Heart right ventricle (tissue), 16 donors: ENCODE data around the gene FAM13A. TPM values are rescaled to one million over a fixed set of nuclear protein-coding genes. Genes with fewer than 3 reads are reported as not detected.

Source experiments
- ATAC-seq, 8 donors: fragments of 200-7000 bp; cut with Tn5 transposase; one replicate each; pipeline ENCODE4 v1.9.1; 2020; ENCODE audit warnings: mild to moderate bottlenecking in 8 of 8, moderate library complexity in 8 of 8, moderate number of reproducible peaks in 1 of 8
- DNase-seq, 2 donors: peaks; one replicate each; pipeline ENCODE4 v3.0.0-alpha.2; 2020
- H3K27ac ChIP-seq, 10 donors: fragments of 200-600 bp; sonication (generic) in 2 of 10; one replicate each; pipeline versions ENCODE4 v1.5.0 to v1.8.0; 2020 to 2022; ENCODE audit warnings: mild to moderate bottlenecking in 3 of 10
- H3K27me3 ChIP-seq, 7 donors: fragments of 200-600 bp; one replicate each; pipeline ENCODE4 v1.8.0; 2021 to 2022; ENCODE audit warnings: mild to moderate bottlenecking in 2 of 7
- H3K36me3 ChIP-seq, 9 donors: fragments of 200-600 bp; sonication (generic) in 1 of 9; one replicate each; pipeline versions ENCODE4 v1.5.0 to v1.8.0; 2020 to 2022; ENCODE audit warnings: mild to moderate bottlenecking in 2 of 9
- H3K4me1 ChIP-seq, 9 donors: fragments of 200-600 bp; sonication (generic) in 1 of 9; one replicate each; pipeline versions ENCODE4 v1.5.0 to v1.8.0; 2020 to 2022; ENCODE audit warnings: mild to moderate bottlenecking in 4 of 9
- H3K4me3 ChIP-seq, 10 donors: fragments of 200-600 bp; sonication (generic) in 2 of 10; one replicate each; pipeline versions ENCODE4 v1.5.0 to v1.8.0; 2020 to 2022; ENCODE audit warnings: mild to moderate bottlenecking in 7 of 10, moderate library complexity in 2 of 10
- H3K9me3 ChIP-seq, 11 donors: fragments of 200-600 bp in 10 of 11; sonication (generic) in 2 of 11; one replicate each; pipeline versions ENCODE4 v1.5.0 to v1.8.0; 2013 to 2022; ENCODE audit warnings: mild to moderate bottlenecking in 2 of 11, control low read depth in 1 of 11, moderate library complexity in 1 of 11
- CTCF ChIP-seq, 9 donors: fragments of 200-600 bp; sonication (generic) in 2 of 9; IDR thresholded peaks; one replicate each; pipeline versions ENCODE4 v1.5.0 to v1.8.0; 2021 to 2022; ENCODE audit warnings: antibody characterized with exemption in 9 of 9, mild to moderate bottlenecking in 5 of 9, moderate library complexity in 1 of 9
- WGBS, 2 donors: extraction: QIAGEN DNeasy Blood & Tissue Kit; methylation state at CpG; one replicate each; pipeline ENCODE4 v1.1.7; 2013; ENCODE audit warnings: inconsistent platforms in 1 of 2; 5-methylcytosine and 5-hydroxymethylcytosine counted together
- intact Hi-C, 10 donors: fragments of 100-400 bp; cut with DNase I; formaldehyde crosslinking; loops; one replicate each; pipeline versions ENCODE4 v1.11.1 to v1.14.2; 2022
- polyA plus RNA-seq, 2 donors: library from polyadenylated mRNA; stranded (reverse); fragments of 200-250 nt; gene quantifications; one replicate each; pipeline ENCODE4 v1.2.3, GENCODE V29; 2013
- total RNA-seq, 10 donors: library from RNA; stranded (reverse); fragmentation: NEBNext Ultra II Directional in 3 of 10; extraction: Animal tissue kit (Norgen Biotek cat#: 25700) in 3 of 10; gene quantifications; one replicate each; pipeline versions ENCODE4 v1.2.1 to v1.2.4, GENCODE V29; 2021 to 2023
- donor health status: Arrhythmogenic right ventricular cardiomyopathy.
- donor health status: ischemic (EF 13 %, LVEDD 7.1; RV severe dilation, severe dysfunction).
- donor health status: healthy with polysubstance abuse.
- donor health status: DM: no; HTN: yes; CAD: no.
- donor health status: DM: no; HTN: no; CAD: no.
- donor health status: ischemic (EF 25% LVEDD 6.9; RV normal size, moderate dysfunction).
- donor health status: ischemic (EF 25% LVEDD 5.7; RV mildly dilated, moderate dysfunction).
- donor health status: healthy.
- donor health status: DM: yes; HTN: yes; CAD: no.
- donor health status: Ischemic cardiomyopathy.
- donor health status: ischemic (EF 35%, LVEDD 5.7; RV mildly dilated, moderate dysfunction).
- donor health status: nonischemic (EF 11% LVEDD 7.7; RV severe dilation, severe dysfunction).
- donor health status: DM: yes; HTN: yes; CAD: no.
- donor health status: PGD.
- donor health status: ischemic (EF 29% LVEDD 5.4; RV normal size, mild dysfunction).
- donor health status: nonischemic (EF 23%, LVEDD 6.1; RV moderate dilation, normal function).

FAM13A gene
- total and polyA plus RNA-seq, 12 donors = 2.4 to 18.4 (median 14.1) TPM

- H3K27me3 ChIP-seq = no peaks in the 10 kb centered on the region
- H3K36me3 ChIP-seq = peaks cover 0 to 84% (median 8%) of the 10 kb centered on the region in 9 donors
- no peak for ATAC-seq
- H3K4me3 ChIP-seq = no peak overlapping the region
- intact Hi-C loops = loop anchor here in 1 of 10 donors (5.0 kb wide), 1 partner anchor 1793 kb away; no protein-coding TSS in a partner anchor
- no peak for TF ChIP-seq CTCF (IDR thresholded peaks at IDR 0.05)
- no peaks in the 10 kb centered on the region for H3K9me3 ChIP-seq
- DNase-seq = no peak
- no peak overlapping the region for H3K27ac ChIP-seq
- 90 to 92% methylated on average over 2 of the region's 2 CpGs for WGBS, 2 donors
- H3K4me1 ChIP-seq = no peaks in the 10 kb centered on the region
Measured at GRCh38 chr4:88775529-88775928, 281.5 kb downstream of the FAM13A start.

- no peaks in the 10 kb centered on the region for H3K9me3 ChIP-seq
- ATAC-seq = no peak
- no peaks in the 10 kb centered on the region for H3K27me3 ChIP-seq
- H3K27ac ChIP-seq = no peak overlapping the region
- 95 to 100% methylated on average over 1 of the region's 1 CpG for WGBS, 2 donors
- TF ChIP-seq CTCF (IDR thresholded peaks at IDR 0.05) = no peak
- no peak for DNase-seq
- no peaks in the 10 kb centered on the region for H3K4me1 ChIP-seq
- intact Hi-C loops = loop anchor here in 1 of 10 donors (5.0 kb wide), 1 partner anchor 1793 kb away; no protein-coding TSS in a partner anchor
- H3K4me3 ChIP-seq = no peak overlapping the region
- H3K36me3 ChIP-seq = peaks cover 0 to 84% (median 8%) of the 10 kb centered on the region in 9 donors
Measured at GRCh38 chr4:88775026-88775425, 282.0 kb downstream of the FAM13A start.

GRCh38 chr4:88771883-88772450, 285.0 kb downstream of the FAM13A start:
- TF ChIP-seq CTCF (IDR thresholded peaks at IDR 0.05) = no peak
- Histone ChIP-seq H3K9me3 (no peaks in the 10 kb centered on the region), H3K4me3 (no peak overlapping the region), H3K27me3 (no peaks in the 10 kb centered on the region), H3K27ac (no peak overlapping the region), H3K4me1 (no peaks in the 10 kb centered on the region), H3K36me3 (peaks cover 0 to 84% (median 0%) of the 10 kb centered on the region in 9 donors)
- no peak for ATAC-seq
- no peak for DNase-seq
- intact Hi-C loops = no loop called here
- WGBS, 2 donors = 96 to 98% methylated on average over 4 of the region's 4 CpGs

GRCh38 chr4:88765729-88766128, 291.3 kb downstream of the FAM13A start:
- ATAC-seq (peak; percentile 92 to 100 (median 98)), DNase-seq (peak; percentile 33 to 58)
- no peak for TF ChIP-seq CTCF (IDR thresholded peaks at IDR 0.05)
- peak overlapping the region in 6 of 10 donors; percentile 29 to 67 (median 34) for H3K27ac ChIP-seq
- peaks cover 0 to 62% (median 0%) of the 10 kb centered on the region in 9 donors for H3K36me3 ChIP-seq
- H3K4me3 ChIP-seq = no peak overlapping the region
- H3K9me3 ChIP-seq = no peaks in the 10 kb centered on the region
- H3K27me3 ChIP-seq = no peaks in the 10 kb centered on the region
- H3K4me1 ChIP-seq = peaks cover 0 to 17% (median 5%) of the 10 kb centered on the region in 9 donors
- intact Hi-C loops = loop anchor here in 1 of 10 donors (5.0 kb wide), 1 partner anchor 58 kb away; no protein-coding TSS in a partner anchor
- WGBS, 2 donors = 24 to 49% methylated on average over 2 of the region's 2 CpGs
